Tibial nerve (tissue), 4 donors: ENCODE measurements around the gene USP22. TPM values are rescaled to one million over a fixed set of nuclear protein-coding genes. Genes with fewer than 3 reads are reported as not detected.

Source experiments
- DNase-seq, 2 donors: peaks; one replicate each; pipeline ENCODE4 v3.0.0-alpha.2; 2019; ENCODE audit warnings: low spot score in 2 of 2
- H3K27ac ChIP-seq, 4 donors: fragments of 200-600 bp; sonication (generic) in 3 of 4; one replicate each; pipeline ENCODE4 v1.5.1; 2017 to 2019; ENCODE audit warnings: mild to moderate bottlenecking in 1 of 4
- H3K27me3 ChIP-seq, 2 donors: fragments of 200-600 bp; sonication (generic) in 1 of 2; one replicate each; pipeline versions ENCODE4 v1.5.1 to v1.6.0; 2017 to 2019
- H3K36me3 ChIP-seq, 3 donors: fragments of 200-600 bp; sonication (generic); one replicate each; pipeline ENCODE4 v1.5.1; 2018 to 2019
- H3K4me1 ChIP-seq, 4 donors: fragments of 200-600 bp; sonication (generic) in 3 of 4; one replicate each; pipeline ENCODE4 v1.5.1; 2017 to 2019
- H3K4me3 ChIP-seq, 4 donors: fragments of 200-600 bp; sonication (generic) in 3 of 4; one replicate each; pipeline ENCODE4 v1.5.1; 2017 to 2019; ENCODE audit warnings: mild to moderate bottlenecking in 1 of 4, moderate library complexity in 1 of 4
- H3K9me3 ChIP-seq, 4 donors: fragments of 200-600 bp; sonication (generic) in 3 of 4; one replicate each; pipeline ENCODE4 v1.5.1; 2017 to 2019
- CTCF ChIP-seq, 5 experiments: fragments of 200-600 bp in 3 of 5; fragments of 450-650 bp in 2 of 5; sonication (generic) in 3 of 5; IDR thresholded peaks; one replicate each; pipeline ENCODE4 v1.5.1; 2016 to 2019; ENCODE audit warnings: antibody characterized with exemption in 5 of 5, mild to moderate bottlenecking in 3 of 5, moderate library complexity in 2 of 5
- EP300 ChIP-seq, 2 donors: sonication (generic); formaldehyde crosslinking; IDR thresholded peaks; one replicate each; pipeline ENCODE4 v1.6.1; 2017; ENCODE audit warnings: antibody characterized with exemption in 2 of 2, mild to moderate bottlenecking in 1 of 2
- POLR2A ChIP-seq, 2 donors: fragments of 450-650 bp; IDR thresholded peaks; one replicate each; pipeline ENCODE4 v1.6.1; 2017; ENCODE audit warnings: antibody characterized with exemption in 2 of 2, mild to moderate bottlenecking in 2 of 2, moderate library complexity in 2 of 2
- WGBS, 2 donors: methylation state at CpG; one replicate each; pipeline ENCODE4 v1.1.5; 2018; 5-methylcytosine and 5-hydroxymethylcytosine counted together
- total RNA-seq, 4 donors: library from RNA; depleted of rRNA; stranded (reverse); fragments of >200 nt; gene quantifications; one replicate each; pipeline ENCODE4 v1.1.0, GENCODE V29; 2016

Gene USP22
- total RNA-seq, 4 donors from 2014 or later: 109 to 169 (median 133) TPM

GRCh38 chr17:21003007-21003621 is 39.7 kb downstream of the USP22 start:
- H3K36me3 ChIP-seq: peaks cover 0 to 81% (median 15%) of the 10 kb centered on the region in 3 donors
- H3K27me3 ChIP-seq: no peaks in the 10 kb centered on the region
- H3K4me1 ChIP-seq: peaks cover 0 to 92% (median 15%) of the 10 kb centered on the region in 4 donors
- H3K9me3 ChIP-seq: no peaks in the 10 kb centered on the region
- 71 to 73% methylated on average over 11 of the region's 11 CpGs for WGBS, 2 donors
- DNase-seq: no peak
- TF ChIP-seq POLR2A (IDR thresholded peaks at IDR 0.05) (no peak), CTCF (IDR thresholded peaks at IDR 0.05) (no peak), EP300 (IDR thresholded peaks at IDR 0.05) (no peak)
- peak overlapping the region in 2 of 4 donors; percentile 53 to 60 for H3K27ac ChIP-seq
- no peak overlapping the region for H3K4me3 ChIP-seq

GRCh38 chr17:21002309-21003006 is 40.4 kb downstream of the USP22 start:
- Histone ChIP-seq H3K27ac (peak overlapping the region in 2 of 4 donors; percentile 60 to 80), H3K36me3 (peaks cover 0 to 75% (median 15%) of the 10 kb centered on the region in 3 donors), H3K9me3 (no peaks in the 10 kb centered on the region), H3K4me1 (peaks cover 0 to 92% (median 17%) of the 10 kb centered on the region in 4 donors), H3K4me3 (no peak overlapping the region), H3K27me3 (no peaks in the 10 kb centered on the region)
- no peak for TF ChIP-seq POLR2A (IDR thresholded peaks at IDR 0.05)
- TF ChIP-seq CTCF (IDR thresholded peaks at IDR 0.05): no peak
- TF ChIP-seq EP300 (IDR thresholded peaks at IDR 0.05): no peak
- 85 to 90% methylated on average over 25 to 26 of the region's 26 CpGs for WGBS, 2 donors
- no peak for DNase-seq

- TF ChIP-seq POLR2A (IDR thresholded peaks at IDR 0.05): no peak
- peak in 1 of 2 donors; percentile 18 for TF ChIP-seq EP300 (IDR thresholded peaks at IDR 0.05)
- no peak overlapping the region for H3K4me3 ChIP-seq
- peak overlapping the region in 2 of 4 donors; percentile 54 to 80 for H3K27ac ChIP-seq
- H3K9me3 ChIP-seq: no peaks in the 10 kb centered on the region
- H3K27me3 ChIP-seq: no peaks in the 10 kb centered on the region
- peaks cover 0 to 68% (median 15%) of the 10 kb centered on the region in 3 donors for H3K36me3 ChIP-seq
- peaks cover 0 to 90% (median 17%) of the 10 kb centered on the region in 4 donors for H3K4me1 ChIP-seq
- 63 to 65% methylated on average over 12 of the region's 12 CpGs for WGBS, 2 donors
- DNase-seq: no peak
Measured at GRCh38 chr17:21001813-21002221, 41.0 kb downstream of the USP22 start.

GRCh38 chr17:21001111-21001812 is 41.5 kb downstream of the USP22 start:
- H3K9me3 ChIP-seq: no peaks in the 10 kb centered on the region
- WGBS, 2 donors: 41 to 50% methylated on average over 7 of the region's 7 CpGs
- H3K27ac ChIP-seq: peak overlapping the region in 2 of 4 donors; percentile 54 to 80
- DNase-seq: no peak
- TF ChIP-seq CTCF (IDR thresholded peaks at IDR 0.05) (no peak), EP300 (IDR thresholded peaks at IDR 0.05) (no peak), POLR2A (IDR thresholded peaks at IDR 0.05) (no peak)
- H3K4me3 ChIP-seq: no peak overlapping the region
- no peaks in the 10 kb centered on the region for H3K27me3 ChIP-seq
- H3K4me1 ChIP-seq: peaks cover 0 to 90% (median 17%) of the 10 kb centered on the region in 4 donors
- H3K36me3 ChIP-seq: peaks cover 0 to 63% (median 15%) of the 10 kb centered on the region in 3 donors

GRCh38 chr17:20999841-21000532 is 42.8 kb downstream of the USP22 start:
- H3K27ac ChIP-seq: peak overlapping the region in 3 of 4 donors; percentile 33 to 80 (median 62)
- peaks cover 0 to 80% (median 14%) of the 10 kb centered on the region in 4 donors for H3K4me1 ChIP-seq

More at GRCh38 chr17:20999841-21000532, 42.8 kb downstream of the USP22 start:
- no peak for DNase-seq
- 72 to 80% methylated on average over 13 of the region's 13 CpGs for WGBS, 2 donors
- H3K36me3 ChIP-seq: peaks cover 0 to 50% (median 12%) of the 10 kb centered on the region in 3 donors
- TF ChIP-seq POLR2A (IDR thresholded peaks at IDR 0.05) (no peak), EP300 (IDR thresholded peaks at IDR 0.05) (no peak), CTCF (IDR thresholded peaks at IDR 0.05) (no peak)
- no peak overlapping the region for H3K4me3 ChIP-seq
- H3K9me3 ChIP-seq: no peaks in the 10 kb centered on the region
- no peaks in the 10 kb centered on the region for H3K27me3 ChIP-seq
